ENCODE results near the gene COX5A.
"Not testable (repeated sequence)": the region's sequence is repeated elsewhere in the genome, so short reads cannot be mapped to it uniquely, and the experiment has no call there.

COX5A gene

DNA sequence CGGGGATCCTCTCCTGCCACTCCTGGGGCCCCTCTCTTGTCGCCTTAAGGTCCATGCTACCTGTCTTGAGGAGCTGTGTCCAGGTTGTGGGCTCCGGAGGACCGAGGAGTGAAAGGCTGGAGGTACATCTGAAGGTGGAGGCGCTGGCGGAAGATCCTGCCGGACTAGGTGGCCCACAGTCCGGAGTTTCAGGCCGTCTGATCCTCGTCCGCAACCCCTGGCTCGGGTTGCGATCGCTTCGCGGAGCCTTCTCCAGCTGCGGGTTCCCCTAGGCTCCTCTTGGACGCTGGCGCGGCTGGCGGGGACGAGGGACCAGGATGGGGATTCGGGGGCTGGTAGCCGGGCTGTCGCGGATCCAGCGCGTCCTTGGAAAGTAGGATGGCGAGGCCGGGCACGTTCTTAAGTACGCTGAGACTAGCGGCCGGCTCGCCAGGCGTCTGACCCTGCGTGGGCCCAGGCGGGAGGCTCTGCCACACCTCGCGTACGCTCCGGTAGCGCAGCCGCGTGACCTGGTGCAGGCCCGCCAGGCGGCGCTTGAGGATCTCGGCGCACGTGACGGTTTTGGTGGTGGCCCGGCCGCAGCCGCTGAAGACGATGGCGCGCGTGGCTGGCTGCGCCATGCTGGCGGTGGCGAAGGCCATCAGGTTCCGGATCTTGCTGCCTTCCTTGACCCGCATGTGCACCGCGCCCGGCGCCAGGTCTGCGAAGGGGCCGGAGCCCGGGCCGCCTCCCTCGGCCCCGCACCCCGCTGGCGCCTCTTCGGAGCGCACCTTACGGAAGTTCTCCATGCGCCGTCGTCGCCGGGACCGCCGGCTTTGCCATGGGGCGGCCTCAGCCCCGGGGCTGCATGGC is 18.1 kb upstream of the COX5A start:
- DNase-seq (ENCODE audit: insufficient read length, low spot score) (peak; percentile 53), FAIRE-seq (no peak)

DNA sequence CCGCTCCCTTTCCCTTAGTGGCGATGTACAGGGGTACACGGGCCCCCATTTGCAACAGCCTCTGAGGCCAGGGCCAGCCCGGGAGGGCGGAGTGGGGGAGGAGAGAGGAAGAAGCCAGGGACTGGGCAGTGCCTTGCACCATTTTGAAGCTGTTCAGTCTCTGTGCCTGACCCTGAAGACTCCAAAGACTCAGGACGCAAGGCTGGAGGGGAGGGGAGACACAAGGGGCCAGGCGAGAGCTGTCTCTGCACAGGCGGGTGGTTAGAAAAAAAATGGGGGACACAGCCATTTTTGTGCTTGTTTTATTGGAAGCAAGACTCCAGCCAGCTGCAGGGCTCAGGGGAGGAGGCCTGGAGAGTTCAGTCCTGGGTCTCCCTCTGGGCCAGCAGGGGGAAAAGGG is 17.1 kb upstream of the COX5A start:
- DNase-seq (ENCODE audit: insufficient read length, low spot score) (no peak), FAIRE-seq (no peak)

DNA sequence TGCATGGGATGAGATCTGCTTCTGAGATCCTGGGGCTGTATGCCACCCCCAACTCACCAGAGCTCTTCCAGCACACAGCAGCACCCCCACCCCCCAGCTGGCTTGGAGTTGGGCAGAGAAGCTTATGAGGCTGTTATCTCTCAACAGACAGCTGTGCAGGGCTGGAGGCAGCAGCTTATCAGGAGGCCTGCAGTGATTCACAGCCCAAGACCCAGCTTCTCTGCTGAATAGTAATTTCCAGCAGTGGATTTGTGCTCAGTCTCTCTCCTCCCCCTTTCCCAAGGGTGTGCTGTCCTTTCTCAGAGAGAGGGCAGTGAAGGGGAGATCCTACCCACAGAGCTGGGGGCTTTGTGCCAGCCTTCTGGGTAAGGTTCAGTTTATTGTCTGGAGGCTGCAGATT is 16.6 kb upstream of the COX5A start:
- DNase-seq (ENCODE audit: insufficient read length, low spot score) (no peak), FAIRE-seq (no peak)

DNA sequence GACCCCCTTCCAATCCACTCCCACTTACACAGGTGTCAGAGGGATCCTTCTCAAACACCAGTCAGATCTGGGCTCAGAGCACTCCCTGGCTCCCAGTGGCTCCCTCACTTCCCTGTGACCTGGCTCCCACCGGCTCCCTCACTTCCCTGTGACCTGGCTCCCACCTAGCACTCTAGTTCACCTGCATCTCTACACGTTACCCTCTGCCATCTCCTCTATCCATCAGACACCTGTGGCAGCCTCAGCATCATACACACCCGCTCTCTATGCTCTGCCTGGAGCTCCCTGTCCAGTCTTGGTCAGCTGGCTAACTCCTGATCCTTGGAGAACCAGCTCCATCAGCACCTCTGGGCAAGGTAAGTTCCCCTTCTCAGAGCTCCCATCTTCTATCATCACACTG is 13.1 kb upstream of the COX5A start:
- FAIRE-seq (no peak), DNase-seq (ENCODE audit: insufficient read length, low spot score) (no peak)

DNA sequence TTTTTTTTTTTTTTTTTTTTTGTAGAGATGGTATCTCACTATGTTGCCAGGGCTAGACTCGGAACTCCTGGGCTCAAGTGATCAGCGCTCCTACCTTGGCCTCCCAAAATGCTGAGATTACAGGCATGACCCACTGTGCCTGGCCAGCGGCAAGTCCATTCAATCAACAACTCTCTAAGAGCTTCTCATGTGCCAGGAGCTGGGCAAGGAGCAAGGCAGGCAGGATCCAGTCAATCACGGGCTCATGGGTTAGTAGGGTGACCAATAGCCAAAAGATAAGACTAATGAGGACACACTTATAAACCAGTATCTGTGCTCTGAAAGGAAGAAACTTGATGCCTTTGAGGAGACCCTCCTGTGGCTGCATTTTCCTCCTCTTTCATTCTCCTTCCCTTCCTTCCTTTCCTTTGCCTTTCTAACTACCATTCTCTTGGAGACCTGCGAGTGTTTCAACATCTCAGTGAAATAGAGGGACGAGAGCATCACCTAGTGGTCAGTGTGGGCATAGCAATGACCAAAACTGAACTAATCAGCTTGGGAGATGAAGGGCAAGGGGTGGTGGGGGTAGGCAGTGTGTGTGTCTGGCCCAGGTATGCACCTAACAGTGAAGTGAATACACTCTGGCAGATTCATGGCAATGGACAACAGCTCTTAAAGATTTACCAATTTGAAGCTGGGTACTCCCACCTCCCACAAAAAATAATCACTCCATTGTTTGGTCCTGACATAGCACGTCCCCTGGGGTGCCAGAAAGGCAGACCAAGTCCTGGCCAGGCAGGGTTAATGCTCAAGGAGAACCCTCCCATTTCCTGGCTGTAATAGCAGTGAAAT is 12.4 kb upstream of the COX5A start:
- FAIRE-seq: peak; percentile 86
- DNase-seq (ENCODE audit: insufficient read length, low spot score): no peak

DNA sequence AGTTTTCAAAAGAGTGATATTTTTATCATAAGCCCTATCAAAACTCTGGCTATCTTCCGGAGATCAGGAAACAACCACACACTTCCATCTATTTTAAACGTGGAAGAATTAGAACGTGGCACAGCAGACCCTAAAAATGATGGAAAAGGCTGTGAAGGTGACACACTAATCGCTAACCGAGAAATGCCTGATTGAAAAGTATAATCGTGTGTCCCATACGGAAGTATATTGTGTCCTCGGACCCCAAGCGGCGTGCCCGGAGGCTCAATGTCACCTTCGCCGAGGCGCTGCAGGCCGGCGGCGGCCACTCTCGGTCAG is 642 bp downstream of the COX5A start:
- FAIRE-seq: peak; percentile 18
- no peak for DNase-seq (ENCODE audit: insufficient read length, low spot score)

DNA sequence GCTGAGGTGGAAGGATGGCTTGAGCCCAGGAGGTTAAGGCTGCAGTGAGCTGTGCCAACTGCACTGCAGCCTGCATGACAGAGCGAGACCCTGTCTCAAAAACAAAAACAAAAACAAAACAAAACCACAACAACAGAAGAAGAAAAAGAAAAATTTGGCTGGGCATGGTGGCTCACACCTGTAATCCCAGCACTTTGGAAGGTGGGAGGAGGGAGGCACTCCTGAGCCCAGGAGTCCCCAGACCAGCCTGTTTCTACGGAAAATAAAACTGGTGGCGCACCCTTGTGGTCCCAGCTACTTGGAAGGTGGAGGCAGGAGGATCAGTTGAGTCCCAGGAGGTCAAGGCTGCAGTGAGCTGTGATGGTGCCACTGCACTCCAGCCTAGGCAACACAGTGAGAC is 2.7 kb downstream of the COX5A start:
- not testable (repeated sequence) for DNase-seq (ENCODE audit: insufficient read length, low spot score); FAIRE-seq

DNA sequence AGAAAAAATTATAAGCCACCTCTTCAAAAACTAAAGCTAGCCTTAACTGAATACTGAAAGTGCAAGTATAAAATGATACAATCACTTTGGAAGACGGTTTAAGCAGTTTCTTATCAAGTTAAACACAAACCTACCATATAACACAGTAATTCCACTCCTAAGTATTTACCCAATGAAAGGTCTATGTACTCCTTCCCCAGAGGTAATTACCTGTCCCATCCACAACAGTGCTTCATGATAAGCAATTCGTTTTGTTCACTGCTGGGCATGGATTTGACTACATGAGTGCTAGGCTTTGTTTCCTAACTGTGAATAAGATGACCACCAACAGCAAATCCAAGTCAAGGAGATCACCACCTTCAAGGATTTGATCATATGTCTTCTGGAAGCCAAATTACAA is 4.3 kb downstream of the COX5A start:
- DNase-seq (ENCODE audit: insufficient read length, low spot score): no peak
- peak; percentile 14 for FAIRE-seq

DNA sequence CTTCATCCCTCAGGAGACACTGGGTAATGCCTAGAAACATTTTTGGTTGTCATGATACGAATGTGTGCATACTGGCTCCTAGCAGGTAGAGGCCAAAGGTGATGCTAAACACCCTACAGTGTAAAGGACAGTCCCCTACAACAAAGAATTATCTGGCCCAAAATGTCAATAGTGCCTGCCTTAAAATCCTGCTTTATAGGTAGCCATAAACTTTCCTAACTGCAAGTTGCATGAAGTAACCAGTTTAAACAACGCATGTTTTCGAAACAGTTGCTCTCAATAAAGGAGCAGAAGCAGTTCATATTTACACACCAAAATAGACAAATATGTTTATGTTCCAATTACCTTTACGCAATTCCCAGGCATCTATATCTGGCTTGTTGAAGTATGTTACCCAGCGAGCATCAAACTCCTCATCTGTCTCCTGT is 9.1 kb downstream of the COX5A start:
- DNase-seq (ENCODE audit: insufficient read length, low spot score): no peak
- FAIRE-seq: no peak

DNA sequence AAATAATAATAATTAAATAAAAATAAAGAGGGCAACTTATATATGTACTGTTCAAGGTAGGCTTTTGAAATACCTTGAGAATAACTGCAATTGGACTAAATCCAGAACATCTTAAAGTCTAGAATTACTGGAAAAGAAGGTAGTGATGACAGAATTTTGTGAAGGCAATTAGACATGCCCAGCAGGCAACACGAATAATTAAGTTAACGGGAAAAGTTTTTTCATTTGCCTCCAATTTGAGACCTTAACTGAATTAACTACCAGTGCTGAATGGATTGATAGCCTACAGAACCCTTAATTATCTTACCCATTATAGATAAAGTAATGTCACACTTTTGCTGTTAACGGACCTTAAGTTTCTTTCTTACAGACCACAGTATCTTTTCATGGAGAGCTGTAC is 13.3 kb downstream of the COX5A start:
- DNase-seq (ENCODE audit: insufficient read length, low spot score): no peak
- no peak for FAIRE-seq

DNA sequence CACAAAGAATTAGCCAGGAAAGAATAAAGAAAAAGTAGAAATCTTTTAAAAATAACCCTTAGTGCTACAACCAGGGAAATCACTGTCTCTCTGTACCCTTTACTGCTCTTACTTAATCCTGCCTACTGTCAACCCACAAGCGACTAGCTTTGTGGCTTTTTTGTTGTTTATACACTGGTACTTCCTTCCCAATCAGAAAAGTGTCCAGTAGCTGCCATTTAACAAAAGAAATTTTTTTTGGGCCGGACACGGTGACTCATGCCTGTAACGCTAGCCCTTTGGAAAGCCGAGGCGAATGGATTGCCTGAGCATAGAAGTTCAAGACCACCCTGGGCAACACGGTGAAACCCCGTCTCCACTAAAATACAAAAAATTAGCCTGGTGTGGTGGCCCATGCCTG is 17.4 kb downstream of the COX5A start:
- no peak for FAIRE-seq
- DNase-seq (ENCODE audit: insufficient read length, low spot score): no peak

DNA sequence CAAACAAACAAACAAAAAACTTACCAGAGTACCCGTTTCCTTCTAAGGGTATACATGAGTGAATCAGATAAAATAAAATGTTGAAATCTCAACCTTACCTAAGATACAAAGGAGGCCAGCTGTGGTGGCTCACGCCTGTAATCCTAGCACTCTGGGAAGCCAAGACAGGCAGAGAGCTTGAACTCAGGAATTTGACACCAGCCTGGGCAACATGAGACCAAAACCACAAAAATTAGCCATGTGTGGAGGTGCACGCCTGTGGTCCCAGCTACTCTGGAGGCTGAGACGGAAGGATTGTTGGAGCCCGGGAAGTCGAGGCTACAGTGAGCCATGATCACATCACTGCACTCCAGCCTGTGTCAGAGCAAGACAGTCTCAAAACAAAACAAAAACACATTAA is 20.2 kb downstream of the COX5A start:
- FAIRE-seq (no peak), DNase-seq (ENCODE audit: insufficient read length, low spot score) (no peak)

DNA sequence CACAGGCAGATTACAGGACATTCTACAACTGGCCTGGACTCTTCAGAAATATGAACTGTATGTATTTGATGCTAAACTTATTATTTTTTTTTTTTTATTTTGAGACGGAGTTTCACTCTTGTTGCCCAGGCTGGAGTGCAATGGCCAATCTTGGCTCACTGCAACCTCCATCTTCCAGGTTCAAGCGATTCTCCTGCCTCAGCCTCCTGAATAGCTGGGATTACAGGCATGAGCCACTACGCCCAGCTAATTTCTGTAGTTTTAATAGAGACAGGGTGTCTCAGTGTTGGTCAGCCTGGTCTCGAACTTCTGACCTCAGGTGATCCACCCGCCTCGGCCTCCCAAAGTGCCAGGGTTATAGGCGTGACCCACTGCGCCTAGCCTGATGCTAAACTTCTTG is 24.1 kb downstream of the COX5A start:
- FAIRE-seq; DNase-seq (ENCODE audit: insufficient read length, low spot score): not testable (repeated sequence)

DNA sequence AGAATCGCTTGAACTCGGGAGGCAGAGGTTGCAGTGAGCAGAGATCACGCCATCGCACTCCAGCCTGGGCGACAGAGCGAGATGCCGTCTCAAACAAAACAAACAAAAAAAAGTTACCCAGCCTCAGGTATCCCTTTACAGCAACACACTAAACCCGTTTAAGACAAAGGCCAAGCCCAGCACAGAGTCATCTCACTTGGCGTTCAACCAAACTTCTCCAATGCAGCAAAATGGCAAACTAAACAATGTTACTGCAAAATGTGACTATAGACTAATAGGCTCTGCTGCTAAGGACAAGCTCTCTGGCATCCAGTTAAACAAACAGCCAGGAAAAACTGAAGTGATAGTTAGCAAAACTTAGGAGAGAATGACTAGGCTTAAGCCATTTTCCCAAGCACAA is 24.8 kb downstream of the COX5A start:
- FAIRE-seq: no peak
- no peak for DNase-seq (ENCODE audit: insufficient read length, low spot score)

DNA sequence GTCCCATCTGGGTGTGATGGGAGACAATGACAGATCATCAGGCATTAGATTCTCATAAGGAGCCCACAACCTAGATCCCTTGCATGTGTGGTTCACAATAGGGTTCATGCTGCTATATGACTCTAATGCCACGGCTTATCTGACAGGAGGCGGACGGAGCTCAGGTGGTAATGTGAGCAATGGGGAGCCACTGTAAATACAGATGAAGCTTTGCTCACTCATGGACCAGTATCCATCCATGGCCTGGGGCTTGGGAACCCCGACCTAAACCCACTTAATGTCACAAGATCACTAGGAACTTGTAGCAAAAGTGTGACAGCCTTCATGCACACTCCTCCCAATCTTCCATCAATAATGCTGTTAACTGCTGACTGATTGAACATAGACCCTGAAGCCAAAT is 29.2 kb downstream of the COX5A start:
- FAIRE-seq: no peak
- DNase-seq (ENCODE audit: insufficient read length, low spot score): no peak

DNA sequence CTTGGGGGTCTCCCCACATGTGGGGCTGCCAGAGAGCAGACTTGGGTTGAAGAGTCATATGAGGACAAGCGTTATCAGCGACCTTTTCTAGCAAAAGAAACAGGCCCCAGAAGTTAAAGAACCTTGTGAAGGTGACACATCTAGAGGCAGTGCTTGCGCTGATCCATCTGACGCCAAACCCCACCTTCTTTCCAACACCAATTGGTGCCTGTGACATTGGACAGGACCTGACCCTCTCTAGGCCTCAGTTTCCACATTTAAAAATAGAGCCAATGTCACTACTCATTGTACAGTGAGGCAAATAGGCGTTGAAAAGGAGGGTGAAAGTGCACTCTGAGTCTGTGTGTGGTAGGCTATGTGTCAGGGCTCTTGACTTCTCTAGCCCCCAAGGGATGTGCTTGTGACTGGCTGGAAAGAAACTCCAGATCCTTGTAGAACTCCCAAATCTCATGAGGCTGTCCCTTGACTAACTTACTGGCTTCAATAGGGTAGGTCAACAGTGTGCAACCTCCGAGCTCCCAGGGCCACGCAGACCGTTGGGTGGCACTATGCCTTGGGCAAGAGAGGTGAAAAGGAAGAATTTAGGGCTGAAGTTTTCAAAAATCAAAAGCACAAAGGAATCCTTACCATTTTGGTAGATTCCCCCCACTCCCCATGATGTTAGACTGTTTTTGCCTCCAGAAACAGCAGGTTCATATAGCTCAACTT is 30.6 kb downstream of the COX5A start:
- FAIRE-seq (no peak), DNase-seq (ENCODE audit: insufficient read length, low spot score) (no peak)

DNA sequence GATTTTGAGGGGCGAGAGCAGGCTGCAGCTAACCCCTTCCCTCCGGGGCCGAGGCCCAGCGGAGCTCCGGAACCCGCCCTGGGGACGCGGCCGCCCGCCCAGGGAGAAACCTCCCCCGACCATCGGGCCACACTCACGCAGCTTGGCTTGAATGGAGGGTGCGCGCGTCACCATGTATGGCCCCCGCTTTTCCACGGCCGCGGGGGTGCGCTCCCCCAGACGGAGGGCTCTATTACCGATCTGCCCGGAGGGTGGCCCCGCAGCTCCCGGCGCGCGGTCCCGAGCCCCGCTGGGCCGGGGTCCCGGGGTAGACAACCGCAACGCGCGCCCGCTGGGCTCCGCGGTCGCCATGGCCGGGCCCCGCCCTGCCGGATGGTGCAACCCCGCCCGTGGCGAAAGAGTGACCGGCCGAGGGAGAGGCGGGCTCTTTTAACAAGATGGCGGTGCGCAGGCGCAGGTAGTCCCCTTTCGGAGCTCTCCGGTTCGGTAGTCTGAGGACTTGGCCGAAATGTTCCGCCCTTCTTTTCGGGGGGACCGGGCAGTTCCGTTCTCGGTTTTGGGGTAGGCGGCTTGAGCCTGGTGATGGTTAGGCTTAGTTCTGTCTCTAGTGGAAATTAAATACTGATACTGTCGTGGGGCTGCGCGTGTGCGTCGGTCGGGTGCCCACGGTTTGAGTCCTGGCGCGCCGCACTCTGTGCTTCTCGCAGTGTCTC is 31.3 kb downstream of the COX5A start, which contains the start of gene FAM219B:
Gene FAM219B (minus strand): TSS at position 402 of the 713 bp plus-strand sequence. CDS start 51 bp downstream, at position 351.
- peak; percentile 84 for FAIRE-seq
- DNase-seq (ENCODE audit: insufficient read length, low spot score): peak; percentile 95

DNA sequence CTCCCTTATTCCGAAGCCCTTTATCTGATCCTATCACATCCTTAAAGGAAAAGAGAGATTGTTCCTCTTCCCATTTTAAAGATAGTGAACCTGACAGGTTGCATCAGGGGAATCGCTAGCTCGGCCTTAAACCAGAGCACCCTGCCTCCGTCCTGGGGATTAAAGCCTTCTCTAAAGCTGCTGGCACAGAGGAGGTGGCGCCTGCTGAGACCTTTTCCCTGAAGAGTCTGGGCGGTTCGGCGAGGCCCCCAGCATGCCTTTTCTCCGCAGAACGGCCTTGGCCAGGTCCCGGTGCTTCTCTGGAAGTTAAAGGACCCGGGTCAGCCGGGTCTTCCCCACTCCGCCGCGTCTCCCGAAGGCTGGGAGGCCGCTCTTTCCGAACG is 31.8 kb downstream of the COX5A start:
- DNase-seq (ENCODE audit: insufficient read length, low spot score) (no peak), FAIRE-seq (no peak)

DNA sequence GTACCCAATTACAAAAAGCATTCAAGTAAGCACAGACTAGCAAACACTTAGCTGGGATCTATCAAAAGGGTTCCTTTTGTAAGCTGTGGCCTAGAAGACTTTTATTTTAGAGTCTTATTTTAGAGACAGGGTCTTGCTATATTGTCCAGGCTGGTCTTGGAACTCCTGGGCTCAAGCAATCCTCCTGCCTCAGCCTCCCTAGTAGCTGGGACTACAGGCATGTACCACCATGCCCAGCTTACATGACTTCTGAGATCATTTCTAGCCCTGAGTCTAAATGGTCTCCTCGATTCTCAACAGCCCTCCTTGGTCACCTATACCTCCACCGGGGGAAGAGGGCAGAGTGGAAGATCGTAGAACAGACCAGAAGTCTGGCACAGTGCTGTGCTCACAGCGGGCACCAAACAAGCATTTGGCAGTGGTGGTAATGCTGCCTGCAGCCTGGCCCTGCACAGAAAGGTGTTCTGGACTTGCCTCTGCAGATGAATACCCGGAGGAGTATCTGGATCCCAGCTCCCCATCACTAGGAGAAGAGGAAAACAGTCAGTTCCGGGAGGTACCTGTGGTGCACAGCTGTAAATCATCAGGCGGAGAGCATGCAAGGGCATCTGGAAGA is 33.6 kb downstream of the COX5A start:
- DNase-seq (ENCODE audit: insufficient read length, low spot score): no peak
- no peak for FAIRE-seq

DNA sequence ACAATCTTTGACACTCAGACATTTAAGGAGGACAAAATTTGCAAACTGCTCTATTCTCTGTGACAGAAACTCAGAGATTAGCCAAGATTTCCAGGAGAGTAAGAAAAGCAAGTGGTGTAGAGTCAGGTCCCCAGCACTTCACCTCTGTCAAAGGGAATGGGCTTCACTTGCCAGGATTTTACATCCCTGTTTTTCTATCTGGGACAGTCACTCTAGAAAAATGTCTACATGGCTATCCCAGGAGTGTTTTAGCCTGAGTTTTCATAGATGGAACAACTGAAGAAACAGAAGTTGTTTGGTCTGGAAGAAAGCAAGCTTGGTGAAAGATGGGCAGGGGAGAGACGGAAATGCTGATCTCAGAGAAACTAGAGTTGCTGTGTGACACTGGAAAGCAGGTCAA is 34.2 kb downstream of the COX5A start:
- DNase-seq (ENCODE audit: insufficient read length, low spot score) (no peak), FAIRE-seq (no peak)

Data from GM19239 (cell line).